Activated CD8-positive, alpha-beta memory T cell treated with anti-CD3 and anti-CD28 coated beads for 24 hours (primary cell): Measurements from ENCODE around the gene ASIC4.

Experiments used
- DNase-seq: peaks from one replicate; pipeline ENCODE4 v3.0.0-alpha.2; 2020

The ASIC4 gene

DNA sequence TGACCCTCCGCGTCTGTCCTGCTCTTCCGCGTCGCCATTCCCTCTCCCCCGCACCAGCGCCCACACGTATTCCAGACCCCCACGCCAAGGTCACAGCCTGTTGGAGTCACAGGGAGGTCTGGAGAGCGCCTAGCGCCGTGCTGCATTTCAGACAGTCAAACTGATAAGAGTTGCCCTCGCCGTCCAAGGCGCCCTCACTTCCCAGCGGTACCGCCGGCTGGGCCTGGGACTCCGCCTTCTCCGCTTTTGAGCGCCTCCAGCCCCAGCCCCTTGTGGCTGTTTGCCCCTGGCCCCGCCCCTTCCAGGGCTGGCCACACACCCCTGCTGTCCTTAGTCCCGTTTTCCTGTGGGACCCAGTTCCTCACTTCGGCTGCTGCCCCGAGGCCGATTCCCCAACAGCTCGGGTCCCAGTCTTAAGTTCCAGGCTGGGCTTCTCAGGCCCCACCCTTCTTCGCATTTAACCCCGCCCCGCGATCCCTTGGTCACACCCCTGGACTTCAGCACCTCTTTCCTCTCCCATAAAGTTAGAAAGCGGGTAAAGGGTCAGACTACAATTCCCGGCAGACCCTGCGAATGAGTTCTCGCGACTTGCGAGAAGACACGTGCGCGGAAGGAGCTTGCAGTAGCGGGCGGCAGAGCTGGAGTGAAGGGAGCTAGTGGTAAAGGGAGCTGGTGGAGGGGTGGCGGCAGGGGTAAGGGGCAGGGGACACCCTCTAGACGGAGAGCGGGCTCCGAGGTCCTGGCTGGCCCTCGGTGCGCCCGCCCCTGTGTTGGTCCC, 15.8 kb upstream of the ASIC4 start, which contains the start of gene GMPPA:
Gene GMPPA, plus strand, starts transcription at position 612 of the 778 bp plus-strand sequence. CDS start 1,085 bp downstream, outside the sequence.
- peak; percentile 96 for DNase-seq

DNA sequence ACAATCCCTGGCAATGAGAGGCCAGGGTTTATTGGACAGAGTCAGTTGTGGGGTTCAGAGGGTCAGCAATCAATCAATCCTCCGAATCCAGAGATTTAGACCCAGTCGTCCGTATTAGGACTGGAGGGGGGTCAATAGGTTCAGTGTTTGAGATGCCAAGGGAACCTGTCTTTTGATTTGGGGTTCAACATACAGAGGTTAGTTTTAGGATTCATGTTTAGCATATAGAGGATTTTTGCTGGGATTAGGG, 15.3 kb upstream of the ASIC4 start:
- no peak for DNase-seq

DNA sequence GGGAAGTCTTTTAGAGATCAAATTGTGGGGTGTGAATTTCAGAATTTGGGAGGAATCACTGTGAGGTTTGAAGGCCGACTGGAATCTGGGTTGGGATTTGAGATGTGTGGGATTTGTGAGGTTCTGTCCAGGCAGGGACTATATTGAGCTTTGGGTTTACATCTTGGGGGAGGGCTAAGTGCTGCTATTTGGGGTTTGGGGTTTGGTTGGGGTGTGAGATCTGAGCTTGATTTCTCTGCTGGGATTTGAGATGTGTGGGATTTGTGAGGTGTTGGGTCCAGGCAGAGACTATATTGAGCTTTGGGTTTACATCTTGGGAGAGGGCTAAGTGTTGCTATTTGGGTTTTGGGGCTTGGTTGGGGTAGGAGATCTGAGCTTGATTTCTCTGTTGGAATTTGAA, 14.7 kb upstream of the ASIC4 start:
- no peak for DNase-seq

DNA sequence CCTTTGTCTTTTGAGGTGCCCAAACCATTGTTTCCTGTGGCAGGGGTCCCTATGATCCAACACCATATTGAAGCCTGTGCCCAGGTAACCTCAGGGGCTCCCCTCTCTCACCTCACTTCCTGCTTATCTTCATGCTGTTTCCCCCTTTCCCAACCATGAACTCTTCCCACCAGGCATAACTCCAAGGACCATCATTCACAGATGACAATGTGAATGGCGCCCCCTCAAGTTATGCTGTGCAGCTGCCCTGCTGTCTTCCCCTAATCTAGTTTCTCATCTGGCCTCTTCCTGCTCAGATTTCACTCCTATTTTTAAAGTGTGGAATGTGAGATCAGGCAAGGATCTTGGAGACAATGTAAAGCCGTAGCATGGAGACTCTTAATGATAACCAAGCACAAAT, 14.1 kb upstream of the ASIC4 start:
- no peak for DNase-seq

DNA sequence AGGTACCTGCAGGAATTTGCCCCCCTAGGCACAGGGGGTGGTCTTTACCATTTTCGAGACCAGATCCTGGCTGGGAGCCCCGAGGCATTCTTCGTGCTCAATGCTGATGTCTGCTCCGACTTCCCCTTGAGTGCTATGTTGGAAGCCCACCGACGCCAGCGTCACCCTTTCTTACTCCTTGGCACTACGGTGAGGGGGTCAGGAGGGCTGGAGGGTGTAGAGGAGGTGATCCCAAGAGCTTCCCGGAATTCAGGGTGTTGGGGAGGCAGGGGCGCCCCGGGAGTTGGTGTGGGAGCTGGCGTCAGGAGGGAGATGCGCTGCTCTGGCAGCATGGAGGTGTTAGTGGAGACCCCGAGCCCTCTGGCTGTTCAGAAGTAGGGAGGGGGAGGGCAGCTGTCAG, 12.4 kb upstream of the ASIC4 start:
- no peak for DNase-seq

DNA sequence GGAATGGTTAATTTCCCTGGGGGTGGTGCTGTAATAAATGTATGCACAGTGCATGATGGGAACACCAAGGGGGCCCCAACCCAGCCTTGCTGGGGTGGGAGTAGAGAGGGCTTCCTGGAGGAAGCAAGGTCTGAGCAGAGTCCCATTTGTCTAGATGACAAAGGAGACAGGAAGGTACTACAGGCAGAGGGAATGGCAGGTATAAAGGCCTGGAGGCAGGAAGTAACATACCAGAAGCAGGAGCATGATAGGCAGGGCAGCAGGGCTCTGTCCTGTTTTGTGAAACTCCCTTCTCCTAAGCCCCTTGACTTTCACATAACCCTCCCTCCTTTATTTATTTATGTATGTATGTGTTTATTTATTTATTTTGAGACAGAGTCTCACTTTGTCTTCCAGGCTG, 11.7 kb upstream of the ASIC4 start:
- no peak for DNase-seq

DNA sequence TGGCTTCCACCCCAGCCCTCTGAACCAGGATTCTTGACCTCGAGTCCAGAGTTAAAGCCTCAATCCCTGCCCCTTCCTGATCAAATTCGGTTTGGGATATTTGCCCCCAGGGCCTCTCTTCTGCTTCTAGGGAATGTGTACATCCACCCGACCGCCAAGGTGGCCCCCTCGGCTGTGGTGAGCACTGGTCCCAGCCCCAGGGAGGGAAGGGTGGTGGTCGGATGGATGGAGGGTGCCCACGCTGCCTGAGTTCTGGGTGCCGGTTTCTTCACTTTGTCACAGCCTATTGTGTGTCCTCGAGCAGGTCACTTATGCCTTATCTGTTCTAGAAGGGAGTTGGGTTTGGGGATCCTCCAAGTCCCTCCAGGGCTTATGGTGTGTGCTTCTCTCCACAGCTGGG, 8.7 kb upstream of the ASIC4 start:
- DNase-seq: no peak

DNA sequence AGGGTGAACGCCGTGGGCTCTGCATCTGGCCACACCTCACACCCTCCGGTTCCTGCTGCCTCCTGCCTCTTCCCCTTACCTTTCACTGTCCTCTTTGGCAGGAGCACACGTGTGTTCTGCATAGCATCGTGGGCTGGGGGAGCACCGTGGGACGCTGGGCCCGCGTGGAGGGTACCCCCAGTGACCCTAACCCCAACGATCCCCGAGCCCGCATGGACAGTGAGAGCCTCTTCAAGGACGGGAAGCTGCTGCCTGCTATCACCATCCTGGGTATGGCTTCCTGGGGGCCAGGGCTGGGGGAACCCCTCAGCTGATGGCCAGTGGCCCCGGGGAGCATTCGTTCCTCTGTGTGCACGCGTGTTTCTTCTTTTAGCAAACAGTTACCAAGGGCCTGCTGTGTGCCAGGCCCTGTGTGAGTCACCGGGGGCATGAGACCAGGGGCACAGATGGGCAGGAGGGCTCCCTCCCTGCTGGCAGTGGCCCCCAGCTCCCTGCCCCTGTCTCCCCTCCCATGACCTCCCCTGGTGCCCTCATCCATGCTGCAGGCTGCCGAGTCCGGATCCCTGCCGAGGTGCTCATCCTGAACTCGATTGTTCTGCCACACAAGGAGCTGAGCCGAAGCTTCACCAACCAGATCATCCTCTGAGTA, 8.0 kb upstream of the ASIC4 start:
- DNase-seq: no peak

DNA sequence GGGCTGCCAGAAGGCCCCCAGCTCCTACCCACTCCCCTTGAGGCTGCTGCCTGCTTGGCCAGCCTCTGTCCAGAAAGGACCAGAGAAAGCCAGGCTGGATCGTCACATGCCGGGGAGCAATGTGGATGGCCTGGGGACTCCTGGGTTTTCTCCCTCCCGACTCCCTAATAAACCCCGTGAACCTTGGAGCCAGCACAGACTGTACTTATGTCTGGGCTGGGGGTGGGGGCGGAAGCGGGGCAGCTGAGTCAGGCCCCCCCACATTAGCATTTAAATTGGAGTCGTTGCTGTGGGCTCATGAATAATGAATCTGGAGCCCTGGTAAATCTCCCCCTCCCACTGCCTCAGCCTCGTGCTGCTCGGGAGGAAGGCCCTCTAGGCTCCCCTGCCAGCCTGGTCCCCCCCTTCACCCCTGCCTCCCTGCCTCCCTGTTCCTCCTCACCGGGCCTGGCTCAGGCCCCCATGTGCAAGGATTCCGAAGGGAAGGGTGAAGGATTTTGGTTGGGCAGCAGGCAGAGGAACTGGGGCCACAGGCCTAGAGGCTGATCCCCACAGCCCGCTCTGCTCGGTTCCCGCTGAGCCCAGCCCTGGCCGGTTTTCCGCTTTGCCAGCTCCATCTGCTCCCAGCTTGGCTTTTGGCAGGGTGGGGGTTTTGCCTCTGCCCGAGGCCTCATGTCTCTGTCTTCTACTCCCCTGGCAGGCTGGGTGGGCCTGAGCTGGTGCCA, 7.3 kb upstream of the ASIC4 start:
- no peak for DNase-seq

DNA sequence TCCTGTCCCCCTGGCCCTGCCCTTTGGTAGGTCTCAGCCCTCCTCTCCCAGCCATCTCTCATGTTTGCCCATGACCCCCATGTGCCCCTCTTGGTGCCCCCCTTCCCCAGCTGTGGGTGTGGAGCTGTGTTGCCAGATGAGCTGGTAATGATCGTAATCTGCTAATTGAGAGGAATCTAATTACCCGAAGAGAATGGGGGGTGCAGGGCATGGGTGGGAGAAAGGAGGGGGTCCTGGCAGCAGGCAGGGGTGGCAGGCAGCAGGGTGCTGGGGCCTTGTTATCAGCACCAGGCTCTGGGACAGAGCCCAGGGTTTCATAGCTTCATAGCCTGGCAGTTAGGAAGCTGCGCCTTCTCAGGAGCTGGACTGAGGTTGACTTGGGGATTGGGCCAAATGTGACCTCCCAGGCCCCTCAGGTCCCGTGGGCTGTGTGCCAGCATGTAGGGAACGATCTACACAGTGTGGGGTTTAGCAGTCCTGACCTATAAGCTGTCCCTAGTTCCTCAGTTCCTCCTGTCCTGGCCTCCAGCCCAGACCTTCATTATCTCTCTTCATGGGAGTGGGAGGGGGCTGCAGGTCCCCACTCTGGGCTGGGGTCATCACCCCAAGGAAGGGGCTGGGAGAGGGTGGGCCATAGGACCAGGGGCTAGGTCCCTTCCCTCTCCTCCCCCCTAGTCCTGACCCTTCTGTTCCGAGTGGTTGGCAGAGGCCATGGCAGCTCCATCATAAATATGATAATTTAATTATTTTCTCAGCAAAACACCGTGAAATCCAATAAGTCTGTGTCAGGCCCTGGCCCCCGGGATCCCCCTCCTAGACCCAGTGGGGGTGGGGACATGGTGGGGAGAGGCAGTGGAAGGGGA, 6.5 kb upstream of the ASIC4 start:
- no peak for DNase-seq

DNA sequence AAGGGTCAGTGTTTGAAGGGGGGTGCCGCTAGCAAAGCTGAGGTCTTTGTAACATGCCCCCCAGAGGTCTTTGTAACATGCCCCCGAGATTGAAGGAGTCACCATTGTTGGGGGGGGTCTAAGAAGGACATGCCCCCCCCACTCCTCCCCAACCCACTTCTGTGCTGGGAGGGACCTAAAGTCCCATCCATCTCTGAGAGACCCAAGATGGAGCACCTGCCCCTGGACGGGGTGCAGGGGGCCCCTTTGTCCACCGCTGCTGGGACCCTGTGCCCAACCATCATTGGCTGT, 5.9 kb upstream of the ASIC4 start:
- no peak for DNase-seq

DNA sequence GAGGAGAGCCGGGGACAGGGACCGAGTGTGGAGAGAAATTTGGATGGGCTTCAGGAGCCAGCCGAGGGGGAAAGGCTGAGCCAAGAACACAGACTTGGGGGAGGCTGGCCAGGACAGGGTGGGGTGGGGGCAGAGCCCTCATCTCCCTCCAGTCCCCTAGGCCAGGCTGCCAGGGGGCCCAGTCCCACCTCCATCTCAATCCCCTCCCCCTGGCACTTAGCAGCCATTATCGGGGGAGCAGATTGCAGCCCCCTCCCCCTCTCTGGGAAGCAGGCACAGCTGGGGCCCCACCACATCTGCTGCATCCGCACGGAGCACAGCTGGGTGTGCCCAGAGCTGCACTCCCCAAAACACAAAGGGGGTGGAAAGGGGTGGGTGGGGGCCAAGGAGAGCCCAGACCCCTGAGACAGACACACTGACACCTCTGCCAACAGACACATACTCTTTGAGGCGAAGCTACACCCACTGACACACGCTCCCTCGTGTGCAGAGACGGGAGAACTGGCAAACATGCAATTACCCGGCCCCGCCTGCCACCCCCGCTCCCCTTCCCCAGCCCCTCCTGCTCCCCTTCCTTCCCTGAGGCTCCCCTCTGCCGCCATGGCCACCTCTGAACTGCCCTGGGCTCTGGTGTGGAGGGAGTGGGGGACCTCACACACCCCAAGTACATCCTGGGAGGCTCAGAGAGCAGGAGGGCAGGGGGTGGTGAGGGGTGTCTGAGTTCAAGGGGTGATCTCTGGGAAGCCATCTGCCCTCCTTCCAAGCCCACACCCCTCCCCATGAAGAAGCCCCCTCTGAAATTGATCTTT, 5.1 kb upstream of the ASIC4 start:
- DNase-seq: no peak

DNA sequence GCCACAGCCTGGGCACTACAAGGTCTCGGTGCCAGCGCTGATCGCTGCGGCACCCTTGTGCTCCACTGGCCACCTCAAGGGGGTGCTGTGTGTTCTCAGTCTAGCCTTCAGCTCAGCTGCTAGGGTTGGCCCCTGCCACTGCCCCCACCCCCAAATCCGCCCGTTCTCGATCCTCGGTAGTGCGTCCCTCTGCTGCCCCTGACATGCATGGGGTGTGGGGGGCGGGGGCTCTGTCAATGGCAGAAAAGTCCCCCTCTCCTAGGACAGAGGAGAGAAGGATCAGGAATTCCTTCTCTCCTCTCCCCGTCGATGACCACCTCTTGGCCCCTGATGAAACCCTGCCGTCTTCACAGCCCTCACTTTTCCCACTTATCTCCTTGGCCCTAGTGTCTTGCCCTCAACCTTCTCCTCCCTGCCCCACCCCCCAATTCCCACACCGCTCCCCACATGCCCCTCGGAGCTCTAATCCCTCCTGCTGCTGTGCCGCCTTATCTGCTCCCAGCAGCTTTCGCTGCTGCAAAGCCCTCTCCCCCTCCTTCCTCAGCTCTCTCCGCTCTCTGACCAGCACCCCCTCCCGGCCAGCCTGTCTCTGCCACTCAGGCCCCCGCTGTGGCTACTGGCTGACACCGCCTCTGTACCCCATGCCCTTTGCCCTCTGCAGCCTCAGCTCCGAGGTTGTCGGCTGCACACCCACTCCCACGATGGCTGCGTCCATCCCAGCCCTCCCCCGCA, 4.3 kb upstream of the ASIC4 start:
- DNase-seq: peak; percentile 78

DNA sequence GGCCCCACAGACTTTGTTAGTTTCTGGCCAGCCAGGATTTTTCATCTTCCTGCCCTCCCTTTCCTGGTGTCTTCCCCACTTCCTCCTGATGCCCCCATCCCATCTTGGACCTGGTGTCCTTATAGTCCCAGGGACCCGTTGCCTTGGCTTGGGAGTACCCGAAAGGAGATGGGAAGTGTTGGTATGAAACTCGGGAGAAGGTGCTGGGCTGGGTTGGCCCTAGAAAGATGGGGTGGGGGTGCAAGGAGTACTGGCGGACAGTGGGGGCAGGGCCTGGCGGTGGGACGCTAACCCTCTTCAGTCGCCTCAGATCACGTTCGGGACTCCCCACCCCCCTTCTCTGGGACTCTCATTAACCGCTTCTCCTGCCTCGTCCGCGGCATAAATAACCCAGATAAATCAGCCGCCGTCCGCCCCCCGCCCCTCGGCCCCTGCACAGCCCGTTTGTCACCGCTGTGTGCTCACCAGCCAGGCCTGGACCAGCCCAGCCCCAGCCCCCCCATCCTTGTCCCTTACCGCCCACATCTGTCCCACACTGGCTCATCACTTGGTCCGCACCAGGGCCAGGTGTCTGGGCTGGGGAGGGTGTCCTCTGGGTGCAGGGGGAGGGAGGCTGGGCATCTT, 3.7 kb upstream of the ASIC4 start:
- DNase-seq: no peak

DNA sequence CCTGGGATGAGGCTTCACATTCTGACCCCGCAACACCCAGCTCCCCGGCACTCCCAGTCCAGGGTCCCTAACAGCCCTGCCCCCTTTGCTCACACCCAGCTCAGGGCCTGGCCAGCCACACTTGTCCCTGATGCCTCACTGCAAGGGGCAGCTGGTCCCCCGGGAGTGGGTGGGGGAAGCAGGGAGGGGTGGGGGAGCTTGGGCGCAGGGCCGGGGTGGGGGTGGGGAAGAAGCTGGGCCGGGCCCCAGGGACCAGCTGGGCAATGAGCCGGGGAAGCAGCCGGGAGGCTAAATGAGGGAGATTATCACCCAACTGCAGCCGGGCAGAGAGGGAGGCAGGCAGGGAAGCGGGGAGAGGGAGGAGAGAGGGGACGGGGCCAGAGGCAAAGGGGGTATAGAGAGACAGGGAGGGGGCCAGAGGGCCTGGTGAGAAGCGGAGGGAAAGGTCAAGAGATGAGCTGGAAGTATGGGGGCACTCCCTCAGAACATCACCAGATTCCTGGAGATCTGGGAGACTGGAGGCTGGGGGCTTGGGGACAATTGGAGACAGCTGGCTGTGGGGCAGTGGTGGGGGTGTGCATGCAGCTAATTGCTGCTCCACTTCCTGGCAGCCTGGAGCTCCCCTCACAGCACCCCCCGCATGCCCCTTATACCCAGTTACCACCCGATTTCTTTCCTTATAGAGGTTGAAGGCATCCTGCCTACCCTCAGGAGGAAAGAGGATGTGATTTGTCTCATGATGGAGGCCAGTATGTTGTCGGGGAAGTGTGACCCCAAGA, 2.5 kb upstream of the ASIC4 start:
- DNase-seq: no peak

DNA sequence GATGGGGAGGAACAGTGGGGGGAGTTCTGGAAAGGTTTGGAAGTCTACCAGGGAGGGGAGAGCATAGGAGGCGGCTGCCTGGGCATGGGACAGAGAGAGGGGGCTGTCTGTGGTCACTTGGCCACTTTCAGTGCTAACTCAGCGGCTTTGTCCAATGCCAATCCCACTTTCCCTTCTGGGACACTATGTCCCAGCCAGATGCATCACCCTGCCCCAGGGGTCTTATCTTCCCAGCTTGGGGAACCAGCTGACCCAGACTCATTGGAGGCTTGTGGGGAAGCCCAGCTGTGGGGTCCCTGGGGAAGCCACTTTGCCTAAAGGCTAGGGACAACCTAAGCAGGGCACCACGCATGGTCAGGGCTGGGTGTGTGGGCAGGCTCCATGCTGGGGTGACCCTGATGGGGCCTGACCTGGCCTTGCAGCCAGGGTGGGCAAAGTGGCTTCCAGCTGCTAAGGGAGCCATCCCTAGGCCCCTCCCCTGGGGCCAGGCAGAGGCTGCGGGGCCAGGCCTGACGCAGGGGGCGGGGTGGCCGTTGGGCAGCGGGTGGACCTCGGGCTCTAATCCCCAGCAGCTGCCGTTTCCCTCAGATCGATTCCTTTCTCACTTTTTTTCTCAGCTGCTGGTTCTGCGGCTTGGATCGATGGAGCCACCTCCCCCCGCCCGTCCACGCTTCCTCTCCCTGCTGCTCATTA, 1.6 kb upstream of the ASIC4 start:
- DNase-seq: no peak

DNA sequence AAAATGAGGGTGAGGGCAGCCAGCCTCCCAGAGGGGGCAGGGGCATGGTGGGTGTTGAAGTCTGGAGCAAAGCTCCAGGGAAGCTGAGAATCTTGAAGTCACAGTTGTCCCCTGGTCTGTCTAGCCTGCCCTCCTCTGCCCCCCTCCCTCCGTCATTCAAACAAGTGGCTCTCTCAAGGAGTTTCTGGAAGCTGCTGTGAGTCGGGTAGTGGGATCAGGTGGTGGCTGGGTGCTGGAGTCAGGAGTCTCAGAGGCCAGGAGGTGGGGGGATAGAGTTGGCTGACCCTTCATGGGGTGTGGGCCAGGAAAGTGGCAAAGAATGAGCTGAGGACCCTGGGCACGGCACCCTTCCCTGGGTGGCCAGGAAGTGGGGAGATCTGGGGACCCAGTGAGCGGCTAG, 495 bp upstream of the ASIC4 start:
- DNase-seq: no peak

DNA sequence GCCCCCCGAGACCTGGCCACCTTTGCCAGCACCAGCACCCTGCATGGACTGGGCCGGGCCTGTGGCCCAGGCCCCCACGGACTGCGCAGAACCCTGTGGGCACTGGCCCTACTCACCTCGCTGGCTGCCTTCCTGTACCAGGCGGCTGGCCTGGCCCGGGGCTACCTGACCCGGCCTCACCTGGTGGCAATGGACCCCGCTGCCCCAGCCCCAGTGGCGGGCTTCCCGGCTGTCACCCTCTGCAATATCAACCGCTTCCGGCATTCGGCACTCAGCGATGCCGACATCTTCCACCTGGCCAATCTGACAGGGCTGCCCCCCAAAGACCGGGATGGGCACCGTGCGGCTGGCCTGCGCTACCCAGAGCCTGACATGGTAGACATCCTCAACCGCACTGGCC, 554 bp downstream of the ASIC4 start:
- DNase-seq: no peak

DNA sequence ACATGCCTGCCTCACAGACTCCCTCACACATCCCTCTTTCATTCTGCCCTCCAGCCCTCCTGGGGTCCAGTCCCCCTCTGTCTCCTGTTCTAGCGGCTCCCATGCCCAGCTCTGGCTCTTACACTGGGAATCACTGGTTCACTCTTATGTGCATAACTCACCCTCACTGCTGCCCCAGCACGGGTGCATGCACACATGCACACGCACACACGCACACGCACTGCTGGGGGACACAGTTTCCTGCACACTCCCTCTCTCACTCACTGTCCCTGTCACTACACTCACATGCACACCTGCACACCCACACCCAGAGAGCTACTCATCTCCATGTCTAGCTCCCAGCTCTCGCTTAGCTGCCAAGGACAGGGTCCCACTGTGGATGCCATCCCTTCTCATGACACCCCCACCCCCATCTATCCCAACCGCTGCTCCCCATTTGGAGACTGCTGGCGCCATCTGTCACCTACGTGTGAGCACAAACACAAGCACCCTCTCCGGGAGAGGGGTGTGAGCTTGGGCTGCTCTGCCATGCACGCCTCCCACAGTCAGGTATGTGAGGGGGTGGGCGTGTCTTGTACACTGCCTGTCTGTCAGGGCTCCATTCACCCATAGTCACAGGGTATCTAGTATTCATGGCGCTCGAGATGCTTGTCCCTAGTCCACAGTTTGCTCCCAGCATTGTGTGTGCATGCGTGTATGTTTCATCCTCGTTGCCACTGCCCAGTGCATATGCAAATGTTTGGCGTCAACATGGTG, 1.8 kb downstream of the ASIC4 start:
- DNase-seq: no peak
